GM12865 (cell line): Measurements from ENCODE around the gene GRB2.
"Not testable (repeated sequence)": the region's sequence is repeated elsewhere in the genome, so short reads cannot be mapped to it uniquely, and the experiment has no call there.

Experiments used
- DNase-seq: peaks from one replicate; pipeline ENCODE4 v3.0.0; 2010; ENCODE audit warnings: low read depth
- H3K4me3 ChIP-seq: 2 replicates; pipeline ENCODE4 v1.5.1; 2011; ENCODE audit warnings: mild to moderate bottlenecking, low read depth, low read length, control low read depth
- CTCF ChIP-seq: IDR thresholded peaks from 2 replicates; pipeline ENCODE4 v1.5.1; 2011; ENCODE audit warnings: low read length, control low read depth, low read depth, inconsistent platforms; ENCODE audit not compliant: insufficient read depth; ENCODE audit errors: missing control alignments

The GRB2 gene

GRCh38 chr17:75405365-75406221 is at the start of gene GRB2:
GRB2 (minus strand) TSS chr17:75405678; CDS start chr17:75393628, 12,050 bp downstream.
- no peak for TF ChIP-seq CTCF
- DNase-seq: peak; percentile 98

GRCh38 chr17:75454672-75455071 is 49.2 kb upstream of the GRB2 start:
- H3K4me3 ChIP-seq, DNase-seq: not testable (repeated sequence)

More at GRCh38 chr17:75405365-75406221, at the start of gene GRB2:
- peak within 1 kb of the TSS; percentile 95 for H3K4me3 ChIP-seq

- peak; percentile 76 for DNase-seq
- TF ChIP-seq CTCF: no peak
- H3K4me3 ChIP-seq: no peak overlapping the region
Observed at GRCh38 chr17:75454193-75454592, 48.7 kb upstream of the GRB2 start.

- no peak for TF ChIP-seq CTCF
- no peak overlapping the region for H3K4me3 ChIP-seq
- DNase-seq: no peak
Observed at GRCh38 chr17:75450270-75450669, 44.8 kb upstream of the GRB2 start.

GRCh38 chr17:75447951-75448856 is 42.7 kb upstream of the GRB2 start:
- no peak overlapping the region for H3K4me3 ChIP-seq
- TF ChIP-seq CTCF: no peak
- no peak for DNase-seq

- H3K4me3 ChIP-seq, DNase-seq: not testable (repeated sequence)
Observed at GRCh38 chr17:75445896-75446295, 40.4 kb upstream of the GRB2 start.

GRCh38 chr17:75445296-75445695 is 39.8 kb upstream of the GRB2 start:
- TF ChIP-seq CTCF: no peak
- no peak for DNase-seq
- no peak overlapping the region for H3K4me3 ChIP-seq
